HepG2 (cell line): ENCODE measurements around the gene ADAMTS2.

ENCODE experiments used
- CTCF ChIP-seq: sonication (generic); formaldehyde crosslinking; IDR thresholded peaks from 2 replicates; pipeline ENCODE4 v1.5.0; 2020; ENCODE audit warnings: mild to moderate bottlenecking, missing genetic modification reagents, moderate library complexity
- GMEB2 ChIP-seq: IDR thresholded peaks from 2 replicates; pipeline ENCODE4 v1.6.1; 2016; ENCODE audit warnings: missing biosample characterization, missing genetic modification reagents, low read depth
- SIX1 ChIP-seq: sonication (generic); formaldehyde crosslinking; IDR thresholded peaks from 2 replicates; pipeline ENCODE4 v1.4.0; 2020; ENCODE audit warnings: missing genetic modification reagents, borderline replicate concordance
- TAF1 ChIP-seq: sonication (generic); formaldehyde crosslinking; IDR thresholded peaks from 2 replicates; pipeline ENCODE4 v1.4.0; 2020; ENCODE audit warnings: missing genetic modification reagents
- USF2 ChIP-seq, 2 experiments: sonication (generic) in 1 of 2; formaldehyde crosslinking in 1 of 2; IDR thresholded peaks; 2 replicates each; pipeline versions ENCODE4 v1.5.1 to v1.6.1; 2011 to 2020; ENCODE audit warnings: borderline replicate concordance in 1 of 2, low read depth in 1 of 2, low read length in 1 of 2, mild to moderate bottlenecking in 1 of 2, missing genetic modification reagents in 1 of 2, moderate library complexity in 1 of 2
- ZNF605 ChIP-seq: sonication (generic); formaldehyde crosslinking; IDR thresholded peaks from 2 replicates; pipeline ENCODE4 v1.8.0; 2022; ENCODE audit warnings: mild to moderate bottlenecking, missing genetic modification reagents

GRCh38 chr5:179151286-179152118 is 193.8 kb downstream of the ADAMTS2 start:
- TF ChIP-seq SIX1 (no peak), CTCF (CRISPR knock-in tag) (no peak), USF2 (IDR thresholded peaks at IDR 0.05; ENCODE audit: low read depth, low read length) (no peak), USF2 (CRISPR knock-in tag; IDR thresholded peaks at IDR 0.05; ENCODE audit: borderline replicate concordance) (no peak), ZNF605 (CRISPR knock-in tag) (no peak), GMEB2 (CRISPR knock-in tag) (no peak), TAF1 (CRISPR knock-in tag) (no peak)
